Gastroesophageal sphincter (tissue), 4 donors: ENCODE results near the gene RPL29. TPM values are rescaled to one million over a fixed set of nuclear protein-coding genes. Genes with fewer than 3 reads are reported as not detected.
A peak's percentile ranks its signal among the peaks of the same experiment; 100 is the strongest.

Experiments used
- ATAC-seq: fragments of 150-250 bp; one replicate; pipeline ENCODE4 v1.9.1; 2016; ENCODE audit warnings: mild to moderate bottlenecking, moderate library complexity
- H3K27ac ChIP-seq, 4 donors: fragments of 200-600 bp; sonication (generic) in 3 of 4; 1 replicate in 3 of 4; 2 replicates in 1 of 4; pipeline ENCODE4 v1.5.1; 2016 to 2019
- H3K27me3 ChIP-seq: fragments of 200-600 bp; sonication (generic); one replicate; pipeline ENCODE4 v1.5.1; 2019
- H3K36me3 ChIP-seq, 2 donors: fragments of 200-600 bp; sonication (generic); one replicate each; pipeline ENCODE4 v1.5.1; 2019; ENCODE audit warnings: control low read depth in 1 of 2
- H3K4me1 ChIP-seq, 3 donors: fragments of 200-600 bp; sonication (generic); 1 replicate in 2 of 3; 2 replicates in 1 of 3; pipeline ENCODE4 v1.5.1; 2016 to 2019; ENCODE audit warnings: control low read depth in 2 of 3
- H3K4me3 ChIP-seq, 2 donors: fragments of 200-600 bp; sonication (generic); one replicate each; pipeline ENCODE4 v1.5.1; 2019; ENCODE audit warnings: mild to moderate bottlenecking in 1 of 2, moderate library complexity in 1 of 2
- H3K9me3 ChIP-seq, 3 donors: fragments of 200-600 bp; sonication (generic); one replicate each; pipeline ENCODE4 v1.5.1; 2017 to 2019; ENCODE audit warnings: control low read depth in 2 of 3
- EP300 ChIP-seq: sonication (generic); formaldehyde crosslinking; IDR thresholded peaks from one replicate; pipeline ENCODE4 v1.6.1; 2017; ENCODE audit warnings: antibody characterized with exemption, mild to moderate bottlenecking
- POLR2A ChIP-seq, 2 donors: fragments of 450-650 bp; IDR thresholded peaks; one replicate each; pipeline ENCODE4 v1.6.1; 2017; ENCODE audit warnings: antibody characterized with exemption in 2 of 2, mild to moderate bottlenecking in 2 of 2, moderate library complexity in 1 of 2
- POLR2AphosphoS5 ChIP-seq: sonication (generic); formaldehyde crosslinking; IDR thresholded peaks from one replicate; pipeline ENCODE4 v1.6.1; 2017; ENCODE audit warnings: antibody characterized with exemption
- WGBS, 2 donors: methylation state at CpG; one replicate each; pipeline ENCODE4 v1.1.5; 2018; ENCODE audit warnings: low coverage in 1 of 2; 5-methylcytosine and 5-hydroxymethylcytosine counted together
- total RNA-seq, 4 donors: library from RNA; depleted of rRNA; stranded (reverse); fragments of >200 nt; gene quantifications; one replicate each; pipeline ENCODE4 v1.1.0, GENCODE V29; 2016
- TF ChIP-seq, protein P1 (sequence below), 4 experiments: fragments of 200-600 bp in 2 of 4; fragments of 450-650 bp in 2 of 4; sonication (generic) in 1 of 4; IDR thresholded peaks; one replicate each; pipeline ENCODE4 v1.5.1; 2017 to 2019; ENCODE audit warnings: antibody characterized with exemption in 4 of 4, mild to moderate bottlenecking in 2 of 4, moderate library complexity in 2 of 4

The RPL29 gene
- total RNA-seq, 4 donors from 2014 or later = 775 to 1,945 (median 1,298) TPM

DNA sequence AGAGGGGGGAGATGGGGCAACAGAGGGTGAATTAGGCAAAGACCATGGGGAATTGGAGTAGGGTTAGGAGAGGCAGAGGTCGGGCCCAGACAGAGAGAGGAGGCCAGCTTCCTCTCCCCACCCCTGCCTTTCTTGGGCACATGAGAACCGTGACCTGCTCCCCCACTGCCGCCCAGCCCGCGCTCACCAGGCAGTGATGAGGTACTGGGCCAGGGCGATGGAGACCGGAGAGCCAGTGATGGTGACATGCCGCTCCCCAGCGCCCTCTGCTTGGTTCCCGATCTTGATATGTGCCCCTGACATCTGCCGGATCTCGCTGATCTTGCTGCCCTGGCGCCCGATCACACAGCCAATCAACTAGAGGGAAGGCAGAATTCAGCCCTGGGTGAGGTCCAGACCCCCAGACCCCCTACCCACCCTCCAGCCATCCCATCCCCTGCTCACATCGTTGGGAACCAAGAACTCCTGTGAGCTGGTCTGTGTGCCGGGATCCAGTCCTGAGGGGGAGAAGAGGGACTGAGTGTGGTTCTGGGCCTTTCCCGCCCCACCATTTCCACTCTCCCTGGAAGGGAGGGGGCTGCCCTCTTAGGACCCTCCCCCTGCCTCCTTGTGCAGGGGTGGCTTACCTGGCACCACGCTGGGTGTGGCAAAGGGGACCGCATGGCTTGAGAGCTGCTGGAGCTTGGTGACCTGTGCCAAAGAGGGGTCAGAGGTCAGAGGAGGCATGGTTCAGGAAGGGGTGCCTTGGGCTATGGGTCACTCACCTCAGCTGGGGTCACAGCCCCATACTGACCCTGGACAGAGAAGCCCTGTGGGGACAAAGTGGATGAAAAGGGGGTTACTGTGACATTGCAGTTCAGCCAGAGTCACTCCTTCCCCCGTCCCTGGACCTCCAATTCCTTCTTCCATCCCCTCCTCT, 36.8 kb downstream of the RPL29 start:
- TF ChIP-seq POLR2A (IDR thresholded peaks at IDR 0.05) (no peak), POLR2AphosphoS5 (no peak), EP300 (no peak)
- TF ChIP-seq, protein P1, sequence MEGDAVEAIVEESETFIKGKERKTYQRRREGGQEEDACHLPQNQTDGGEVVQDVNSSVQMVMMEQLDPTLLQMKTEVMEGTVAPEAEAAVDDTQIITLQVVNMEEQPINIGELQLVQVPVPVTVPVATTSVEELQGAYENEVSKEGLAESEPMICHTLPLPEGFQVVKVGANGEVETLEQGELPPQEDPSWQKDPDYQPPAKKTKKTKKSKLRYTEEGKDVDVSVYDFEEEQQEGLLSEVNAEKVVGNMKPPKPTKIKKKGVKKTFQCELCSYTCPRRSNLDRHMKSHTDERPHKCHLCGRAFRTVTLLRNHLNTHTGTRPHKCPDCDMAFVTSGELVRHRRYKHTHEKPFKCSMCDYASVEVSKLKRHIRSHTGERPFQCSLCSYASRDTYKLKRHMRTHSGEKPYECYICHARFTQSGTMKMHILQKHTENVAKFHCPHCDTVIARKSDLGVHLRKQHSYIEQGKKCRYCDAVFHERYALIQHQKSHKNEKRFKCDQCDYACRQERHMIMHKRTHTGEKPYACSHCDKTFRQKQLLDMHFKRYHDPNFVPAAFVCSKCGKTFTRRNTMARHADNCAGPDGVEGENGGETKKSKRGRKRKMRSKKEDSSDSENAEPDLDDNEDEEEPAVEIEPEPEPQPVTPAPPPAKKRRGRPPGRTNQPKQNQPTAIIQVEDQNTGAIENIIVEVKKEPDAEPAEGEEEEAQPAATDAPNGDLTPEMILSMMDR (IDR thresholded peaks at IDR 0.05) = no peak
- H3K36me3 ChIP-seq = peaks cover 0 to 44% of the 10 kb centered on the region in 2 donors
- H3K4me1 ChIP-seq = peaks cover 0 to 48% (median 7%) of the 10 kb centered on the region in 3 donors
- no peaks in the 10 kb centered on the region for H3K9me3 ChIP-seq
- no peak for ATAC-seq
- H3K4me3 ChIP-seq = no peak overlapping the region
- WGBS, 2 donors = 93 to 94% methylated on average over 8 to 11 of the region's 20 CpGs
- H3K27me3 ChIP-seq = no peaks in the 10 kb centered on the region
- H3K27ac ChIP-seq = no peak overlapping the region

DNA sequence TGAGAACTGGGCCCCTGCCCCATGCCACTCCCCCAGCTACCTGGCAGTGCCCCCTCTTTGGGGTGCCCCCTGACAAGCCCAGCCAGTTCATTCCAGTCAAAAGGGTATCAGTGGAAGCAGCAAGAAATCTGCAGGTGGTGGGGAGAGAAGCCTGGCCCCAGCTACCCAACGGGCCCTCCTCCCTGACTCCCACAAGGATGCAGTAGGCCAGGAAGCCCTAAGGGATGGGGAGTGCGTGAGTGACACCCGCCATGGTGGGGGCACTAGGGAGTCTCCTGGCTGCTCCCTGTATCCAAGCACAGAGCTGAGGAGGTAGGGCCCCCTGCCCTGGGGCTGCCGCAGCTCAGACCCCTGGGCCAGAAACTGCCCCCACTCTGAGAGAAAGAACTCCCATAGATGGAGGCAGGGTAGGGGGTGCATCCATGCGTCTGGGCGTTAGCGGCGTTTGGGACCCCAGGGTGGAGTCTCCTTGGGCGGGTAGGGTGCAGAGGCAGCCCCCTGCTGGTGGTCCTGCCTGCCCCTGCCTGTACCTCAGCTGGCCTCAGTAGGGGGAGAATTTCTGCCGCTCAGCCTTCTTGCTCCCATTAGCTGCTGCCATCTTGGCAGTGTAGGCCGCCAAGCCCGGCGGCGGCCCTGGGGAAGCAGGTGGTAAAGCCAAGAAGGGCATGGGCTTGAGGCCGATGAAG, 38.0 kb downstream of the RPL29 start:
- H3K27me3 ChIP-seq = no peaks in the 10 kb centered on the region
- no peaks in the 10 kb centered on the region for H3K9me3 ChIP-seq
- peaks cover 0 to 44% of the 10 kb centered on the region in 2 donors for H3K36me3 ChIP-seq
- no CpG with 5 or more reads among the region's 15 CpGs for WGBS, 2 donors
- no peak for ATAC-seq
- H3K4me3 ChIP-seq = no peak overlapping the region
- H3K4me1 ChIP-seq = peaks cover 0 to 36% (median 7%) of the 10 kb centered on the region in 3 donors
- TF ChIP-seq POLR2AphosphoS5 = no peak
- no peak for TF ChIP-seq EP300
- TF ChIP-seq, protein P1 (IDR thresholded peaks at IDR 0.05) = no peak
- TF ChIP-seq POLR2A (IDR thresholded peaks at IDR 0.05) = no peak
- H3K27ac ChIP-seq = peak overlapping the region in 1 of 4 donors; percentile 85

GRCh38 chr3:51955893-51956770, 39.6 kb downstream of the RPL29 start:
- ATAC-seq = peak; percentile 80
- Histone ChIP-seq H3K36me3 (peaks cover 0 to 40% of the 10 kb centered on the region in 2 donors), H3K27ac (peak overlapping the region; percentile 69 to 85 (median 82)), H3K4me3 (peak overlapping the region; percentile 32 to 57), H3K9me3 (no peaks in the 10 kb centered on the region), H3K4me1 (peaks cover 0 to 23% (median 7%) of the 10 kb centered on the region in 3 donors), H3K27me3 (no peaks in the 10 kb centered on the region)
- TF ChIP-seq, protein P1 (IDR thresholded peaks at IDR 0.05) = peak in 3 of 4 experiments; percentile 49 to 66 (median 65)
- TF ChIP-seq POLR2AphosphoS5 (no peak), EP300 (no peak), POLR2A (IDR thresholded peaks at IDR 0.05) (no peak)
- WGBS, 2 donors = no CpG with 5 or more reads among the region's 97 CpGs

DNA sequence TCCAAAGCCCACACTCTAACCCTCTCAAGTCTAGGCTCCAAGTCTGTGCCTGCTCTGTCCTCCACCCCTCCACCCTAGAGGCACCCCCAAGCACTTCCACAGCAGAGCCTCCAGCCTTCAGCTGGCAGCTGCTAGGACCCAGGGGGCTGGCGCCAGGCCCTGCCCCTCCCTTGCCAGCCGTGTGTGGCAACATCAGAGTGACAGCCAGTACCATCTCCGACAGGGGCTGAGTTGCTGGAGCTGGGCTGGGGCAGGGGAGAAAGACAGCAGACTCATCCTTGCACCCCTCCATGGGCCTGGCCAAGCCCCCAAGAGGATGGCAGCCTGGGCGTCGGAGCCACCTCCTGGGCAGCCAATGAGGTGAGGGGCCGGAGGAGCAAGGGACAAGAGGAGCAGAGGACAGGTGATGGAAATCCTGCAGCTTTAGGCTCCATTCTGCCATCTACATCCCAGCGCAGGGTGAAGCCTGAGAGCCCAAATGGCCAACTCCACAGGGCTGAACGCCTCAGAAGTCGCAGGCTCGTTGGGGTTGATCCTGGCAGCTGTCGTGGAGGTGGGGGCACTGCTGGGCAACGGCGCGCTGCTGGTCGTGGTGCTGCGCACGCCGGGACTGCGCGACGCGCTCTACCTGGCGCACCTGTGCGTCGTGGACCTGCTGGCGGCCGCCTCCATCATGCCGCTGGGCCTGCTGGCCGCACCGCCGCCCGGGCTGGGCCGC, 40.4 kb downstream of the RPL29 start, which contains the start of gene GPR62:
Gene GPR62, plus strand, starts transcription at position 207 of the 718 bp plus-strand sequence. Its CDS starts 272 bp downstream, at position 479.
- Histone ChIP-seq H3K9me3 (no peaks in the 10 kb centered on the region), H3K27ac (peak within 1 kb of the TSS; percentile 69 to 85 (median 82)), H3K4me3 (peak within 1 kb of the TSS; percentile 32 to 57), H3K4me1 (peaks cover 0 to 23% (median 7%) of the 10 kb centered on the region in 3 donors), H3K36me3 (peaks cover 0 to 32% of the 10 kb centered on the region in 2 donors), H3K27me3 (no peaks in the 10 kb centered on the region)
- ATAC-seq = no peak
- WGBS, 2 donors = 53% methylated on average over 5 of the region's 33 CpGs; no CpG with 5 or more reads in 1 of the 2 donors
- no peak for TF ChIP-seq POLR2AphosphoS5
